Mucosa of stomach (tissue), 1 donor: ENCODE data around the gene NMUR1.

Experiments
- H3K27me3 ChIP-seq: one replicate; pipeline ENCODE4 v1.7.0; 2013; ENCODE audit warnings: mild to moderate bottlenecking, low read length; ENCODE audit not compliant: control insufficient read depth, insufficient read depth
- H3K36me3 ChIP-seq: one replicate; pipeline ENCODE4 v1.7.0; 2013; ENCODE audit warnings: low read length; ENCODE audit not compliant: control insufficient read depth, insufficient read depth
- H3K4me1 ChIP-seq: one replicate; pipeline ENCODE4 v1.7.0; 2013; ENCODE audit warnings: mild to moderate bottlenecking, low read length; ENCODE audit not compliant: control insufficient read depth, insufficient read depth
- H3K4me3 ChIP-seq: one replicate; pipeline ENCODE4 v1.7.0; 2013; ENCODE audit warnings: low read length
- H3K9ac ChIP-seq: one replicate; pipeline ENCODE4 v1.7.0; 2013; ENCODE audit warnings: mild to moderate bottlenecking, low read length, moderate library complexity
- H3K9me3 ChIP-seq: one replicate; pipeline ENCODE4 v1.7.0; 2013; ENCODE audit warnings: mild to moderate bottlenecking, low read length, moderate library complexity; ENCODE audit not compliant: control insufficient read depth
- donor health status: Pancreatic carcinoma.

Gene NMUR1

DNA sequence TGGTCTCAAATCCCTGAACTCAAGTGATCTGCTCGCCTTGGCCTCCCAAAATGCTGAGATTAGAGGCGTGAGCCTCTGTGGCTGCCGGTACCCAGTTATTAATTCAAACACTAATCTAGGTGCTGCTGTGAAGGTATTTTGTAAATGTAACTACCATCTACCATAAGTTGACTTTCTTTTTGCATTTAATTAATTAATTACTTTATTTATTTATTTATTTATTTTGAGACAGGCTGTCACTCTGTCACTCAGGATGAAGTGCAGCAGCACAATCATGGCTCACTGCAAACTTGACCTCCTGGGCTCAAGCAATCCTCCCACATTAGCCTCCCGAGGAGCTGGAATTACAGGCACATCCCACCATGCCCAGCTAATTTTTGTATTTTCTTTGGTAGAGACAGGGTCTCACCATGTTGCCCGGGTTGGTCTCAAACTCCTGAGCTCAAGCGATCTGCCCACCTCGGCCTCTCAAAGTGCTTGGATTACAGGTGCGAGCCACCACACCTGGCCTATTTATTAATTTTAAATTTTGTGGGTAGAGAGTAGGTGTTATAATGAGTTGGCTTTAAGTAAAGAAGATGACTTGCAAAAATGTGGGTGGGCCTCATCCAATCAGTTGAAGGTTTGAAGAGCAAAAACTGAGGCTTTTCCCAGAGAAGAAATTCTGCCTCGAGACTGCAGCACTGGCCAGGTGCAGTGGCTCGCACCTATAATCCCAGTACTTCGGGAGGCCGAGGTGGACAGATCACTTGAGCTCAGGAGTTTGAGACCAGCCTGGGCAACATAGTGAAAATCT is 17.3 kb upstream of the NMUR1 start:
- H3K27me3 ChIP-seq = no peaks in the 10 kb centered on the region
- no peak overlapping the region for H3K4me3 ChIP-seq
- no peaks in the 10 kb centered on the region for H3K36me3 ChIP-seq
- H3K9ac ChIP-seq = no peak overlapping the region
- H3K4me1 ChIP-seq = peaks cover 10% of the 10 kb centered on the region
- H3K9me3 ChIP-seq = no peaks in the 10 kb centered on the region

DNA sequence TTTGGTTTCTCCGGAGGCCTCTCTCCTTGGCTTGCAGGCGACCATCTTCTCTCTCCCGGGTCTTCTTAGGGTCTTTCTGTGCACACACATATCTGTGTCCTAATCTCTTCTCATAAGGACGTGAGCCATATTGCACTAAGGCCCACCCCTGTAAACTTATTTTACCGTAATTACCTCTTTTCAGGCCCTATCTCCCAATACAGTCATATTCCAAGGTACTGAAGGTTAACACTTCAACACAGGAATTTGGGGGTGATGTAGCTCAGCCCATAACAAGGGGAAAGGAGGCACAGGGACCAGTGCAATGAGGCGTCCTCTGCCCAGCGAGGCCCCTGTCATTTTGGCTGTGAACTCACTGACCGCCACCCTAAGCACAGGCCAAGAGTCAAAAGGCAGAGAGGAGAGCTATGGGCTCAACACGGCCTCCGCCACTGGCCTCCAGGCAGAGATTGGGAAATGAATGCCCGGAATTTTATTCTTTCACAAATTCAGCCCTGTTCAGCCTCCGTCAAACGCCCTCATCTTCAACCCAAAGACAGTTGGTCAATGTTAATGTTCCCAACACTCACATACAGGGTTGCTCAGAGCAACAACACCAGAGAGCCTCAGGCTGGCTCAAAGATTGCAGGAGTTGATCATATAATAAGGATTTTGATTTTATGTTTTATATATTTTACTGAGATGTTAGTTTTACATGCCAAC is 15.9 kb upstream of the NMUR1 start:
- Histone ChIP-seq H3K9ac (no peak overlapping the region), H3K9me3 (no peaks in the 10 kb centered on the region), H3K4me1 (peaks cover 10% of the 10 kb centered on the region), H3K27me3 (no peaks in the 10 kb centered on the region), H3K36me3 (no peaks in the 10 kb centered on the region), H3K4me3 (no peak overlapping the region)

DNA sequence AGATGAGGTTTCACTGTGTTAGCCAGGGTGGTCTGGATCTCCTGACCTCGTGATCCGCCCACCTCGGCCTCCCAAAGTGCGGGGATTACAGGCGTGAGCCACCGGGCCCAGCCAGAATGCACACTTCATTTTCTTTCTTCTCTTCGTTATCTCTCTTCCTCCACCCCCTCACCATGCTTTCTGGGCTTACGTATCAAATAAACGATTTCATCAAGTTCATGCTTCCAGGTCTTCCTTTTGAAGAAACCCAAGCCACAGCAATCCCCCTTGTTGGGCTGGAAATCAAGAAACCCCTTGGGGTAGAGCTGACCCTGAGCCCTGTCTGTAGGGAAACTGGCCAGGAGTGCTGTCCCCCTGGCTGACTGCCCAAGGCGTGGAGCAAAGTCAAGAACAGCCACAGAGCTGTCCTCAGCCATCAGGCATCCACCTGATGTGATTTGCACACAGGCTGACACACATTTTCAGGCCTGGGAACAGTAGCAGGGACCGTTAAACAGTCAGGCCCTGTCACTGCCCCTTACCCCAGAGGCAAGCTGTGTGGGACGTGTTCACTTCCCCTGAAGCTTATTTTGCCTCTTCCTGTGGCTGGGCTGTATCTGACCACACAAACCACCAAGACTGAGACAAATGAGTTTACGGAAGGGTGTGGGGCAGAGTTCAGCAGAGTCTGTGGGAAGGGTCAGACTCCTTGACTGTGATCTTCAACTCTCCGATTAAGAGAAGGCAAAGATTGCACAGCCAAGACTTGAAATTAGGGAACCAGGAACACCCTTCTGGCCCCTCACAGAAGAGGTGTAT is 15.1 kb upstream of the NMUR1 start:
- no peak overlapping the region for H3K9ac ChIP-seq

DNA sequence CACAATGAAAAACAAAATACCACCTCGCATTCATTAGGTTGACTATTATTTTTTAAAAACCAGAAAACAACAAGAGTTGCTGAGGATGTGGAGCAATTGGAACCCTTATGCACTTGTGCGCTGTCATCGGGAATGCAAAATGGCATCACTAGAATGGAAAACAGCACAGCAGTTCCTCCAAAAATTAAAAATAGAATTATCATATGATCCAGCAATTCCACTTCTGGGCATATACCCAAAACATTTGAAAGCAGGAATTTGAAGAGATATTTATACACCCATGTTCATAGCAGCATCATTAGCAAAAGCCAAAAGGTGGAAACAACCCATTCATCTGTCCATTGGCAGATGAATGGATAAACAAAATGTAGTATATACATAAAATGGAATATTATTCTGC is 11.9 kb upstream of the NMUR1 start:
- H3K9me3 ChIP-seq = no peaks in the 10 kb centered on the region
- H3K4me3 ChIP-seq = no peak overlapping the region
- H3K27me3 ChIP-seq = no peaks in the 10 kb centered on the region
- H3K36me3 ChIP-seq = no peaks in the 10 kb centered on the region
- peaks cover 10% of the 10 kb centered on the region for H3K4me1 ChIP-seq
- no peak overlapping the region for H3K9ac ChIP-seq

More for the DNA sequence above, 15.1 kb upstream of the NMUR1 start:
- H3K4me1 ChIP-seq = peaks cover 10% of the 10 kb centered on the region
- no peaks in the 10 kb centered on the region for H3K9me3 ChIP-seq
- no peak overlapping the region for H3K4me3 ChIP-seq
- H3K27me3 ChIP-seq = no peaks in the 10 kb centered on the region
- H3K36me3 ChIP-seq = no peaks in the 10 kb centered on the region

DNA sequence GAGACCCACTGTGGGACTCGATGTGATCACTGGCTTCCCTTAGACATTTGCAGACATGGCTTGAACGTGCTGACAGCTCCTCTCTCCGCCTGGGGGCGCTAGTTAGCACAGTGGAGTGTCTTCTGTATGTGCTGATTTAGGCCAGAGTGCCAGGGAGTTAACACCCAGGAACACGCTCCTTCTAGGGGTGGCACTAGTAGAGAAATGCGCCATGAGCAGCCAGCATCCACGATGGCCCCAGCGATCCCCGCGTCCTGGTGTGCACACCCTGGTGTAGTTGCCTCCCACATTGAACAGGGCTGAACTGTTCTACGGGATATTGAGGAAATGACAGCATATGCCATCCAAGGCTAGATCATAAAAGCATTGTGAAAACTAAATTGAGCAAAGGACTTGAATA is 11.4 kb upstream of the NMUR1 start:
- Histone ChIP-seq H3K9ac (no peak overlapping the region), H3K27me3 (no peaks in the 10 kb centered on the region), H3K4me1 (peaks cover 10% of the 10 kb centered on the region), H3K4me3 (no peak overlapping the region), H3K9me3 (no peaks in the 10 kb centered on the region), H3K36me3 (no peaks in the 10 kb centered on the region)

DNA sequence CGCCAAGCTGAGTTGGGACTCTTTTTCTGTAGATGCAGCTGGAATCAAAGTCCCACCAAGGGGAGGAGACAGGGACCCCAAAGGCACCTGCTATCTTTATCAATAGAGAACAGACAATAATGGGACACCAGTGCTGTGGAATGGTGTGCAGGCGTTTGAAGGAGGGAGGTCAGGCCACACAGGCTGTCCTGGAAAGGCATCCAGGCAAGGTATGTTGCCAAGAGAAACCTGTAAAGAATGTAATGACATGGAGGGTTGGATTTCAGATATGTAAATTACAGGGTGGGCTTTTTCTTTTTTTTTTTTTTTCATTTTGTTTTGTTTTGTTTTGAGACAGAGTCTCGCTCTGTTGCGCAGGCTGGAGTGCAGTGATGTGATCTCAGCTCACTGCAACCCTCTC is 9.7 kb upstream of the NMUR1 start:
- Histone ChIP-seq H3K36me3 (no peaks in the 10 kb centered on the region), H3K9ac (no peak overlapping the region), H3K4me3 (no peak overlapping the region), H3K27me3 (no peaks in the 10 kb centered on the region), H3K4me1 (no peaks in the 10 kb centered on the region), H3K9me3 (no peaks in the 10 kb centered on the region)

DNA sequence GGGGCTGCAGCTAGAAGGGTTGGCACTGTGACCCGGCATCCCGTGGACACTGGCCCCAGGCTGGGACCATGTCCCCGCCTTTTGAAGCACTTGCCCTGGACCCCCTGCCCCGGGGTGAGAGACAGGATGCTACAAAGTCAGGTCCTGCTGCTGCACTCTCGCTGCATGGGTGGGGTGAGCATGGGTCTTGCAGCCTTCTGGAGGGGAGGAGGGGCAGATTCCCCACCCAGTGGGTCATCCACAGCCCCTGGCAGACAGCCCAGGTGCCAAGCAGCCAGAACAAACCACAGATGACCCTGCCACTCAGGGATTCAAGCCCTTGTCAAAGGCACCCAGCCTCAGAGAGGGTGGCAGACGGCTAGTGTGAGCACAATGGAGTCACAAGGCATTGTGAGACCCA is 5.7 kb upstream of the NMUR1 start:
- Histone ChIP-seq H3K27me3 (peaks cover 7% of the 10 kb centered on the region), H3K4me3 (no peak overlapping the region), H3K9me3 (no peaks in the 10 kb centered on the region), H3K9ac (no peak overlapping the region), H3K4me1 (no peaks in the 10 kb centered on the region), H3K36me3 (no peaks in the 10 kb centered on the region)

DNA sequence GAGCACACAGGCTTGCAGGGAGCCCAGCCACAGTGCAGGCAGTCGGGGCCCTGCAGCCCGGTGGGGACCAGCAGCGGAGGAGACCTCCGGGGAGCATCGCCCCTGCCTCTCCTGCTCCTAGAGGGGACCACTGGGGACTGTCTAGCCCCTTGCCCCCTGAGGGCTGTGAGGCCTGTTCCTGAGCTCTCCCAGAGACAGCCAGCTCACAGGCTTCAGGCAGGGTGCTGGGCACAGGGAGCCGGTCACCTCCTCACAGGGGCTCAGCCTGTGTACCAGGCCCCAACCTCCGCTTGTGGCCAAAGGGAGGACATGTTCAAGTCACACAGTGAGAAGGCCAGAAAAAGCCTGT is 3.5 kb upstream of the NMUR1 start:
- Histone ChIP-seq H3K36me3 (no peaks in the 10 kb centered on the region), H3K4me1 (peaks cover 11% of the 10 kb centered on the region), H3K9me3 (no peaks in the 10 kb centered on the region), H3K4me3 (no peak overlapping the region), H3K27me3 (peaks cover 23% of the 10 kb centered on the region), H3K9ac (no peak overlapping the region)

DNA sequence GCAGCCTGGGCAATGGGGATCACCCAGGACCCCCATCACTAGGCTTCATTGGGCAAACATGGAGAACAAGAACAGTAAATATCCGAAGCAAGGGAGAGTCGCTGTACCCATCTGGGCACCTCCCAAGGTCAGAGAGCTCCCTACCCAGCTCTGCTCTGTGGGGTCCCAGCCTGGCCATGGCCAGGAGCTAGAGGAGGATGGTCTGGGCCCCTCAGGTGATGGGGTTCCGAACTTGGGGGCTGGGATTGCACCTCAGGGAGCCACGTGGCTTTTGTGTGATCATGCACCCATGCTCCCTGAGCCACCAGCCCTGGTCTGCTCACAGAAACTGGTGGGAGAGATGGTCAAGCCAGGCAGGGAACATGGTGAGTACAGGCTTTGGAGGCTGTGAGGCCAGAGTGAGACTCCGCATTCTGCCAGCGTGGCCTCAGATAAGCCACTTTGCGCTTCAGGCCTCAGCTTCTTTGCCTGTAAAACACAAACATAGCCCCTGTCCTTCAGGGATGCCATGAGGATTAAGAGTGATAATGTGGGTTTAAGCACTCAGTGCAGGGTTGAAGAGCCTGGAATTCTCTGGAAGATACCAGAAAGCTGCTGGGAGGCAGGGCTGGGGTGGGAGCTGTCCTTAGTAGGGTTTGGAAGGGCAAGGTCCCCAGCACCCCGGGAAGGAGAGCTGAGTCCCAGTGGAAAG is 3.0 kb upstream of the NMUR1 start:
- Histone ChIP-seq H3K9ac (no peak overlapping the region), H3K27me3 (peaks cover 26% of the 10 kb centered on the region), H3K4me1 (peaks cover 11% of the 10 kb centered on the region), H3K4me3 (no peak overlapping the region), H3K36me3 (no peaks in the 10 kb centered on the region), H3K9me3 (no peaks in the 10 kb centered on the region)

DNA sequence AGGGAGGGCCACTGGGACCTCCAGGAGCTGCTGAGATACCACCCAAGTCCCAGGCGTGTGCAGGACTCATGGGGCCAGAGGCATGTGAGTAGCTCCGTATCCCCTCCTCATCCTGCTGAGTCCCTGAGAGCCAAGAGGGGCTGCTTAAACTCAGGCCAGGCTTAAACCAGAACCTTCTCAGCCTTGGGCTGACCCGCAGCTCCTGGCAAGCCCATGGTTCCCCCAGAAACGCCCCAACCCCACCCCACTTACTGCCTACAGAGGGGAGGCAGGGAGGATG is 2.5 kb upstream of the NMUR1 start:
- H3K4me3 ChIP-seq = no peak overlapping the region
- H3K4me1 ChIP-seq = peaks cover 11% of the 10 kb centered on the region
- no peak overlapping the region for H3K9ac ChIP-seq
- H3K36me3 ChIP-seq = no peaks in the 10 kb centered on the region
- H3K27me3 ChIP-seq = peaks cover 26% of the 10 kb centered on the region
- no peaks in the 10 kb centered on the region for H3K9me3 ChIP-seq

DNA sequence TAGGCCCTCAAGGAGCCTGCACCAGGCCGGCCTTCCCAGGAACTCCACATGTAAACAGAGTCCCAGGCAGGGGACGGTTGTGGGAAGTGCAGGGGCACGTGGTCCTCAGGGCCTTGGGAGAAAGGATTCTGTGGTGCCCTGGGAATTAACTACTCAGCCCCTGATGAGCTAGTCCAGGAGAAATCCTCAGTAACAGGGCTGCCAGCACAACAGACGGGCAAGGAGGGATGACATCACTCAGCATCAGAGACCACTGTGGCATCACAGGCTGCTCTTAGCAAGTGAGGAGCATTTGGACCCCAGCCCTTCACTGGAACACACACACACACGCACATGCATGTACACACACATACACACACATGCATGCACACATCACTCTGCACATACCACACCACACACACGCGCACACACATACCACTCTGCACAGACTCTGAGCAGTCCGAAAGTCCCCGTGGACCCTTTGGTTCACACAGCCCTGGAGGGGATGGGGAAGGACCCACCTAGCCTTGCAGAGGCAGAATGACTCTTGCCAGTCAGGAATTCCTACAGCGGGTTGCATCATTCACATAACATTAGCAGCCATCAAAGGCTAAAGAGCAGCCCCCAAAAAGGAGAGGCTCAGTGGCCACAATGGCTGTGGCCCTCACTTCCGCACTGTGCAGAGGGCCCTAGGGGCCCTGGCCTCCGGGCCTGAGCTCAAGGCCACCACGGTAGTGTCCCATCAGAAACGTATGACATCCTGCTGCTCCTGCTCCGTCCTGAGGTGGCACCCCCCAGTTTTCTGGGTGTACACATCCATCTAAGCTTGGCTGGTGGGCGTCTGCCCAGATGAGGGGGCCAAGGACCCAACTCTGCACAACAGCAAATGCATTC is 1.9 kb upstream of the NMUR1 start:
- Histone ChIP-seq H3K9me3 (no peaks in the 10 kb centered on the region), H3K4me3 (no peak overlapping the region), H3K36me3 (no peaks in the 10 kb centered on the region), H3K27me3 (peaks cover 26% of the 10 kb centered on the region), H3K9ac (no peak overlapping the region), H3K4me1 (peaks cover 11% of the 10 kb centered on the region)
